Upper lobe of left lung (tissue), 4 donors: ENCODE results near the gene SLC25A13.

ENCODE experiments used
- CTCF ChIP-seq, 6 experiments: fragments of 450-650 bp in 4 of 6; fragments of 200-600 bp in 2 of 6; sonication (generic) in 2 of 6; IDR thresholded peaks; one replicate each; pipeline ENCODE4 v1.5.1; 2016 to 2019; ENCODE audit warnings: antibody characterized with exemption in 6 of 6
- POLR2AphosphoS5 ChIP-seq, 2 donors: sonication (generic); formaldehyde crosslinking; IDR thresholded peaks; one replicate each; pipeline ENCODE4 v1.5.1; 2017; ENCODE audit warnings: antibody characterized with exemption in 2 of 2

- no peak for TF ChIP-seq CTCF (IDR thresholded peaks at IDR 0.05)
- TF ChIP-seq POLR2AphosphoS5 (IDR thresholded peaks at IDR 0.05), result no peak
These were observed 203.4 kb downstream of the SLC25A13 start for GRCh38 chr7:96118449-96119001.
